Endodermal cell (in vitro differentiated cells): ENCODE data around the gene RGS6. TPM values are rescaled to one million over a fixed set of nuclear protein-coding genes. Genes with fewer than 3 reads are reported as not detected.

ENCODE experiments used
- DNase-seq: peaks from one replicate; pipeline ENCODE4 v3.0.0-alpha.2; 2017
- H3K27ac ChIP-seq: 2 replicates; pipeline ENCODE4 v1.5.1; 2013; ENCODE audit warnings: mild to moderate bottlenecking, low read depth, low read length, moderate library complexity
- H3K27me3 ChIP-seq: 2 replicates; pipeline ENCODE4 v1.6.1; 2013; ENCODE audit warnings: mild to moderate bottlenecking, low read length, moderate library complexity; ENCODE audit not compliant: insufficient read depth, control insufficient read depth, poor library complexity, severe bottlenecking
- H3K36me3 ChIP-seq: 2 replicates; pipeline ENCODE4 v1.7.0; 2013; ENCODE audit warnings: mild to moderate bottlenecking, low read length, moderate library complexity; ENCODE audit not compliant: control insufficient read depth, insufficient read depth
- H3K4me1 ChIP-seq: one replicate; pipeline ENCODE4 v1.7.0; 2013; ENCODE audit warnings: low read length; ENCODE audit not compliant: control insufficient read depth, insufficient read depth
- H3K4me3 ChIP-seq: 2 replicates; pipeline ENCODE4 v1.5.1; 2013; ENCODE audit warnings: mild to moderate bottlenecking, low read length, moderate library complexity
- H3K9ac ChIP-seq: 2 replicates; pipeline ENCODE4 v1.6.1; 2013; ENCODE audit warnings: mild to moderate bottlenecking, low read length, moderate library complexity; ENCODE audit not compliant: poor library complexity, severe bottlenecking; ENCODE audit errors: extremely low read depth
- H3K9me3 ChIP-seq: 2 replicates; pipeline ENCODE4 v1.6.1; 2013; ENCODE audit warnings: mild to moderate bottlenecking, low read length, moderate library complexity; ENCODE audit not compliant: control insufficient read depth
- H3K27ac Mint-ChIP-seq: 2 replicates; pipeline ENCODE4 v1.8.0; 2020; ENCODE audit warnings: mixed read lengths
- H3K27me3 Mint-ChIP-seq: 2 replicates; pipeline ENCODE4 v1.8.0; 2021; ENCODE audit warnings: mild to moderate bottlenecking, mixed read lengths; ENCODE audit not compliant: insufficient read depth
- H3K36me3 Mint-ChIP-seq: 2 replicates; pipeline ENCODE4 v1.8.0; 2020; ENCODE audit warnings: low read depth, mixed read lengths
- H3K4me1 Mint-ChIP-seq: 2 replicates; pipeline ENCODE4 v1.8.0; 2020; ENCODE audit warnings: mixed read lengths
- H3K4me3 Mint-ChIP-seq: 2 replicates; pipeline ENCODE4 v1.8.0; 2020; ENCODE audit warnings: mild to moderate bottlenecking, moderate library complexity, mixed read lengths
- H3K9me3 Mint-ChIP-seq: 2 replicates; pipeline ENCODE4 v1.8.0; 2020; ENCODE audit warnings: mild to moderate bottlenecking, mixed read lengths
- CTCF ChIP-seq: fragments of 200-600 bp; sonication (generic); conservative IDR thresholded peaks from 2 replicates; pipeline ENCODE4 v1.5.0; 2021; ENCODE audit warnings: antibody characterized with exemption, mild to moderate bottlenecking
- WGBS, 2 experiments: methylation state at CpG; one replicate each; pipeline versions ENCODE4 v1.1.5 to v1.1.7; 2013; ENCODE audit warnings: missing lambda C conversion rate in 2 of 2, mixed read lengths in 1 of 2; ENCODE audit not compliant: insufficient coverage in 1 of 2, insufficient read length in 1 of 2; 5-methylcytosine and 5-hydroxymethylcytosine counted together
- total RNA-seq, 2 donors: library from RNA; stranded (reverse); fragmentation: NEBNext Ultra II Directional in 1 of 2; extraction: Animal tissue kit (Norgen Biotek cat#: 25700) in 1 of 2; gene quantifications; 2 replicates in 1 of 2; 3 replicates in 1 of 2; pipeline ENCODE4 v1.2.1, GENCODE V29; 2021

The RGS6 gene
- total RNA-seq, 2 donors from 2014 or later, result 10.1 to 16.3 TPM

- Histone ChIP-seq H3K9me3 (no peaks in the 10 kb centered on the region), H3K4me3 (no peak overlapping the region), H3K27me3 (no peaks in the 10 kb centered on the region), H3K27ac (no peak overlapping the region), H3K4me1 (no peaks in the 10 kb centered on the region), H3K9ac (no peak overlapping the region), H3K36me3 (no peaks in the 10 kb centered on the region)
- H3K4me3 Mint-ChIP-seq, result no peak overlapping the region
- H3K36me3 Mint-ChIP-seq, result no peaks in the 10 kb centered on the region
- peaks cover 2% of the 10 kb centered on the region for H3K4me1 Mint-ChIP-seq
- H3K27ac Mint-ChIP-seq, result no peak overlapping the region
- DNase-seq, result no peak
- no peaks in the 10 kb centered on the region for H3K9me3 Mint-ChIP-seq
- H3K27me3 Mint-ChIP-seq, result no peaks in the 10 kb centered on the region
- 82 to 95% methylated on average over 4 of the region's 4 CpGs for WGBS, 2 experiments
- no peak for TF ChIP-seq CTCF
Measured at GRCh38 chr14:72057701-72058285, 125.6 kb downstream of the RGS6 start.

GRCh38 chr14:72060460-72060859 is 128.2 kb downstream of the RGS6 start:
- H3K36me3 Mint-ChIP-seq, result no peaks in the 10 kb centered on the region
- H3K4me3 ChIP-seq, result no peak overlapping the region
- no peaks in the 10 kb centered on the region for H3K36me3 ChIP-seq
- H3K4me1 ChIP-seq, result no peaks in the 10 kb centered on the region
- H3K4me3 Mint-ChIP-seq, result no peak overlapping the region
- no peaks in the 10 kb centered on the region for H3K27me3 ChIP-seq
- H3K27ac ChIP-seq, result no peak overlapping the region
- no peak overlapping the region for H3K27ac Mint-ChIP-seq
- H3K27me3 Mint-ChIP-seq, result no peaks in the 10 kb centered on the region
- TF ChIP-seq CTCF, result no peak
- no peak overlapping the region for H3K9ac ChIP-seq
- H3K9me3 ChIP-seq, result no peaks in the 10 kb centered on the region
- DNase-seq, result no peak
- WGBS, 2 experiments, result 44 to 48% methylated on average over 2 of the region's 3 CpGs
- H3K4me1 Mint-ChIP-seq, result peaks cover 7% of the 10 kb centered on the region
- no peaks in the 10 kb centered on the region for H3K9me3 Mint-ChIP-seq

- no peaks in the 10 kb centered on the region for H3K36me3 Mint-ChIP-seq
- H3K4me3 Mint-ChIP-seq, result no peak overlapping the region
- Histone ChIP-seq H3K9ac (no peak overlapping the region), H3K36me3 (no peaks in the 10 kb centered on the region), H3K4me1 (no peaks in the 10 kb centered on the region), H3K27ac (no peak overlapping the region), H3K4me3 (no peak overlapping the region), H3K9me3 (no peaks in the 10 kb centered on the region), H3K27me3 (no peaks in the 10 kb centered on the region)
- WGBS, 2 experiments, result 83% methylated on average over 1 of the region's 1 CpG; no CpG with 5 or more reads in 1 of the 2 experiments
- H3K27me3 Mint-ChIP-seq, result no peaks in the 10 kb centered on the region
- DNase-seq, result no peak
- H3K27ac Mint-ChIP-seq, result no peak overlapping the region
- no peak for TF ChIP-seq CTCF
- no peaks in the 10 kb centered on the region for H3K9me3 Mint-ChIP-seq
- H3K4me1 Mint-ChIP-seq, result peaks cover 7% of the 10 kb centered on the region
Measured at GRCh38 chr14:72060917-72061316, 128.7 kb downstream of the RGS6 start.
